GM21786 (cell line): ENCODE data around the gene TMEM204.

ENCODE experiments used
- ATAC-seq: cut with Tn5 transposase; IDR thresholded peaks from one replicate; pipeline ENCODE4 v1.9.1; 2021; ENCODE audit not compliant: unreplicated experiment

TMEM204 gene

DNA sequence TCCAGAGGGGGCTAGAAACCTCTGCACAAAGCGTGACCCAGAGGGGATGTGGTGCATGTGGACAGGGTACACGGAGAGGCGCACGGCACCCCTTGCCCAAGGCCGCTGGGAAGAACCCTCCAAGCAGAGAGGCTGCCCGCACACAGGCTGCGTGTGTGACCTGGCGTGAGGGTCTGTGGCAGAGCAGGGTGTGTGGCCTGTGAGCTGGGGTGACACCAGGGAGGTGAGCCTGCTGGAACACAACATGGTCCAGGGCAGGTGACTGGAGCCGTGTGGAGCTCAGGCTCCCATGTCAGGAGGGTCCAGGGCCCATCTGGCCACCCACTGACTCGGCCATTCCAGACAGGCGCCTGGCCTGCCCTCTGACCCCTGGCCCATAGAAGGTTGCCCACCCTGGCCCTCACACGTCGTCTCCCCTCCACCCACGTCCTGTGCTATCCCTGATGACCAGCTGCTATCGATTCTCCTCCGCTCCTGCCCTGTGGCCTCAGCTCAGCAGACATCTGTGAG, 14.8 kb upstream of the TMEM204 start:
- ATAC-seq, result no peak

- ATAC-seq, result no peak
Observed at GRCh38 chr16:1519831-1520230, 13.6 kb upstream of the TMEM204 start.

- no peak for ATAC-seq
Observed at GRCh38 chr16:1520461-1520860, 13.0 kb upstream of the TMEM204 start.

GRCh38 chr16:1523581-1524245, 9.8 kb upstream of the TMEM204 start:
- ATAC-seq, result no peak

GRCh38 chr16:1524366-1524765, 9.1 kb upstream of the TMEM204 start:
- no peak for ATAC-seq

- ATAC-seq, result no peak
Observed at GRCh38 chr16:1525871-1526607, 7.4 kb upstream of the TMEM204 start.

GRCh38 chr16:1526608-1527555, 6.6 kb upstream of the TMEM204 start:
- ATAC-seq, result no peak

GRCh38 chr16:1527836-1528811, 5.3 kb upstream of the TMEM204 start:
- no peak for ATAC-seq

GRCh38 chr16:1528921-1529537, 4.4 kb upstream of the TMEM204 start:
- ATAC-seq, result no peak

GRCh38 chr16:1530349-1530882, 3.0 kb upstream of the TMEM204 start:
- no peak for ATAC-seq

DNA sequence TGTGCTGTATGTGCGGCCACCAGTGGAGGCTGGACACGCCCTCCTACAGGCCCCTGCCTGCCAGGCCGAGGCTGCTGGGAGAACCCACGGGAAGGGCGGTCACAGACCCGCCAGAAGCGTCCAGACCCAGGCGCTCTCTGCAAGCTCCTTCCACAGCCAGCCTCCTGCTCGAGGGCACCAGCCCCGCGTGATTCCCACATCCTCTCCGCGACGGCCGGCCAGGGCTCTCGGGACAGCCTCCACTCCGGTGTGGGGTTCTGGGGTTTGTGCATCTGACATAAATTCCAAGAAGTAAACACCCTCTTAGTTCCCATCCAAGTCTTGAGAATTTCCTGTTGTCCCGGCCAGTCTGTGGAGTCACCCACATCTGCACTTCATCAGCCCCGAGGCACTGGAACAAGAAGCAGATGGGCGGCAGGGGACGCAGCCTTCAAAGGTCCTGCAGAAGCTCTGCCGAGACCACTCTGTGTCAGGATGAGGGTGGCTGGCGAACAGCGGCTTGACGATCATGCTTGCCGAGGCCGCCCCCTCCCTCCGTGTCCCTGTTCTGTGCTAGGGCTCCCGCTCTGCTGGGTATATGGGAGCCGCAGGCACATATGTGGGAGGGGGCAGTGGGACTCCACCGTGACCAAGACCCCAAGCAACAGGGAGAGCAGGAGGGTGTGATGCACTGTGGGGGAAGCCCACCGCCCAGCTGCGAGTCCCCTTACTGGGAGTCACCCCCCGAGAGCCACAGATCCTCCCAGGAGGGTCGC, 2.4 kb upstream of the TMEM204 start:
- no peak for ATAC-seq

- no peak for ATAC-seq
Observed at GRCh38 chr16:1531638-1531910, 1.9 kb upstream of the TMEM204 start.

- ATAC-seq, result no peak
Observed at GRCh38 chr16:1532081-1532760, 1.2 kb upstream of the TMEM204 start.

DNA sequence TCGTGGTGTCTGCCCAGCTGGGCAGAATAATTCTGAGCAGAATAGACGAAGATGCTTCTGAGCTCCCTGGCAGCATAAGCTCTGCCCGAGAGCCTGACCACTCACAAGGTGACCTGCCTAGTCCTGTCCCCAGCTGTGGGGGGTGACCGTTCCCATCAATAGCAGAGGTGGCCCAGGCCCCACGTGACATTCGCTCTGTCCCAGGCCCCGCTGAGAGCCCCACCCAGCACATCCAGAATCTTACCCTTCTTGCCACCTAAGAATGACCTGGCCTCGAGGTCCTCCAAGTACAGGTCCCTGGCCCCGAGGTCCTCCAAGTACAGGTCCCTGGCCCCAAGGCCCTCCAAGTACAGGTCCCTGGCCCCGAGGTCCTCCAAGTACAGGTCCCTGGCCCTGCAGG, 695 bp upstream of the TMEM204 start:
- ATAC-seq, result no peak

GRCh38 chr16:1534021-1535020, 855 bp downstream of the TMEM204 start:
- no peak for ATAC-seq

GRCh38 chr16:1535391-1536291, 2.2 kb downstream of the TMEM204 start:
- ATAC-seq, result no peak
